HG03045 (cell line): ENCODE measurements around the gene RABL3.
"Not testable (repeated sequence)": the region's sequence is repeated elsewhere in the genome, so short reads cannot be mapped to it uniquely, and the experiment has no call there.

ENCODE experiments used
- ATAC-seq: cut with Tn5 transposase; IDR thresholded peaks from one replicate; pipeline ENCODE4 v1.9.1; 2021; ENCODE audit warnings: mild to moderate bottlenecking, moderate library complexity; ENCODE audit not compliant: unreplicated experiment

RABL3 gene

GRCh38 chr3:120683671-120684301, 58.5 kb downstream of the RABL3 start:
- ATAC-seq, result no peak

GRCh38 chr3:120683213-120683612, 59.1 kb downstream of the RABL3 start:
- ATAC-seq, result no peak

- ATAC-seq, result no peak
Observed at GRCh38 chr3:120682095-120682681, 60.1 kb downstream of the RABL3 start, which contains the start of gene HGD. Gene HGD (minus strand): TSS chr3:120682239. CDS start chr3:120682111, 128 bp downstream.

- no peak for ATAC-seq
Observed at GRCh38 chr3:120681506-120682038, 60.7 kb downstream of the RABL3 start.

DNA sequence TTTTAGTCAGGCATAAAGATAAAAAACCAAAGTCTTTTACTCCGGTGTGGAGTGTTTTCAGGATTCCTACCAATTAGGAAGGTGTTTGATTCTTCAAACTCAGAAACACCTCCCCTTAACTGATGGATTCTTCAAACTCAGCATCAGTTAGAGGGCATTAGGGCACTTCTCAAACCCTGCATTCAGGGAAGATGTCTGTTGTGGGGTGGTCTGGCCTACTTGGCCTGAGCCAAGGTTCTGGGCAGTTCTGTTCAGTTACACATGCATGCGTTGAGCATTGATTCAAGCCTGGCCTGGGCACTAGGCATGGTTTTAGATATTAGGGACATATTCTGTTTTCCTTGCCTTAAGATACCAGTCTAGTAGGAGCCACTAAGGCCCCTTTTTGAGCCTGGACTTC, 61.3 kb downstream of the RABL3 start:
- no peak for ATAC-seq

DNA sequence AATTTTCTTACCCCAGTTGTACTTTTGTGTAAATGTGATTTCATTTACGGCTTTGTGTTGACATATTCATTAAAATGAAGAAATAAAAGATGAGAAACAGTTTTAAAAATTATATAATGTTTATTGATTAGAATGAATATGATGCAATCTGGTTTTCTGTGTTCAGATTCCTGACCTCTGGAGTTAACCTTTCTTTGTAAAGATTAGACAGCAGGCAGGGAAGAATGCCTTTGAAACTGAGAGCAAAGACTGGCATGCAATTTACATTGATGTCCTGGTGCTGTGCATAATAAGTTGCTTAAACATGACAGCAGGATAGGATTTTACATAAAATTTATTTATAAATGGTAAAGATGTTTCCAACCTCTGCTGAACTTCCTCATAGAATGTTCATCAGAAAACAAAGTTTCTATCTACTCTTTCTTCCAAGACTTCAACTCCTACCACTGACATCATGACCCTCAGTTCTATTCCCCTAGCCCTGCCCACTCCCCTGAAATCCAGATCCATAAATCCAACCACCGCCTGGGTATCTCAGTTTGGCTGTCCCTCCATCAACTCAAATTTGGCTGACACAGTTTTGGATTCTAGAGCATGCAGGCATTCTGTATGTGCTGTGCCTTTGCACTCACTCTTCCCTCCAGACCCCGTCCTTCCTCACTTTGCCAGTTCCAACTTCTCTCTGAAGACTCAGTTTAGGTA, 62.0 kb downstream of the RABL3 start:
- ATAC-seq, result no peak

DNA sequence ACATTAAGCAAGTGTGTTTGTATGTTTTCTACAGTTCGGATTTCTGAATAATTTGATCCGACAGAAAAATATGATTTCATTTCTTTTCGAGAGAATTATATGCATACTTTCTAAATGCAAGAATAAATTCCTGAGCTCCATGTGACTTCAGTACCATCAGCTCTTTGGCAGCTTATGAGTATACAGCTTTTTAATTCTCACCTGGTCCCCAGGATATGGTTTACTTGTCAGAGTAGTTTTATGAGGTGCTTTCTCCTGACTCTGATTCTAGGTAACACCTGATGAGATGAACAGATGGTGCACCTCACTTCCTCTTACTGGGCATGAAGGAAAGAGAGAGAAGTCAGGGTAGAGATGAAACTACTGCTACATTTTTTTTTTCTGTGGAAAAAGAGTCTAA, 63.3 kb downstream of the RABL3 start:
- ATAC-seq, result peak; percentile 43

DNA sequence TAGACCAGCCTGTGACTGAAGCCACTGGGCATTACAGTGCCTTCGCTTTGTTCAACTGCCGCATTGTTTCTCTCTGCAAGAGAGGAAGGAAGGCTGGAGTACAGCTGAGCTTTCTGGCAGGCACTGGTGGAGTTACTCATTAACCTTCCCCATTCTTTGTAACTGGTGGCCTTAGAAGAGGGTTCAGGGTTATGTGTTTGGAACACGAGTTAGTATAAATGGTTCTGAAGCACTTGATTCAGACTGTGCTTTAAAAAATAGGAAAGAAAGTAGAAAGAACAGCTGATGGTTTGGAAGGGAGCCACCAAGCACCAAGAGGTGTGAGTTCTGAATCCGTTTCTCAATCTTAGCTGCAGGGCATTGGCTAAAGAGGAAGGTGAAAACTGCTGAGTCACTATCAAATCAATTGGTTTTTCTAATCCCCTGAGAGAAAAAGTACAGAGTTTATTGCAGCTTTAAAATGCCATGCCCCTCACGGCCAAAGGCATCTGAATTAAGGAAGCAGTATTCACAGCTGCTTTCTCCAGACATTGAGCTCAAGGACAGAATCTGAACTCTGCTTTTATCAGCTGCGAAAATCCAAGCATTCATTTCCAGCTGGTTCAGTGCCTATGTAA, 63.9 kb downstream of the RABL3 start:
- peak; percentile 75 for ATAC-seq

DNA sequence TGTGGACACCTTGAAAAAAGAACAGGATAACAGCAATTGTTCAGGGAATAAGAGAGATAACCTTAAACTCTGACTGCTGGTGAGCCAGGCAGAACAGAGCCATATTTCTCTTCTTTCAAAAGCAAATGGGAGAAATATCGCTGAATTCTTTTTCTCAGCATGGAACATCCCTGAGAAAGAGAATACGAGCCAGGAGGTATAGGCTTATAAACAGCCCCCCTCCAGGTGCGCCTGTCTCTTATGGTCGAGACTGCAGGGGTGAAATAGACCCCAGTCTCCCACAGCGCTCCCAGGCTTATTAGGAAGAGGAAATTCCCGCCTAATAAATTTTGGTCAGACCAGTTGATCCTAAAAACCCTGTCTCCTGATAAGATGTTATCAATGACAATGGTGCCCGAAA, 65.1 kb downstream of the RABL3 start:
- not testable (repeated sequence) for ATAC-seq

DNA sequence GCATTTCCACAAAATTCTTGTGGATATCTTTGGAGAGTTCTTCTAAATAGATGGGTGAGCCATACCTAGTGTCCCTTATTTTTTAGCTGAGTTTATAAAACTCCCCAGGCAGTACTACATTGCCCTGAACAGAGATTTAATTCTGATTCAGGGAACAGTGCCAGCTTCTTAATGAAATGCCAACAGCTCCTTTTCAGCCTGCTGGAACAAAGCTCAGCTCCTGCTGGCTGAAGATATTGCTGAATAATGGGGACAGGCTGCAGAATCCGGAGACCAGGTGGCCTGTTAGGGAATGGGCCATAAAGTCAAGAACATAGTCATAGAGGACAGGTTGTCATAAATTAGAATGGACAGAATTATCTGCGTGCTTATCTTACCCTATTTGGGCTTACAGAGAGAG, 69.2 kb downstream of the RABL3 start:
- ATAC-seq, result no peak

DNA sequence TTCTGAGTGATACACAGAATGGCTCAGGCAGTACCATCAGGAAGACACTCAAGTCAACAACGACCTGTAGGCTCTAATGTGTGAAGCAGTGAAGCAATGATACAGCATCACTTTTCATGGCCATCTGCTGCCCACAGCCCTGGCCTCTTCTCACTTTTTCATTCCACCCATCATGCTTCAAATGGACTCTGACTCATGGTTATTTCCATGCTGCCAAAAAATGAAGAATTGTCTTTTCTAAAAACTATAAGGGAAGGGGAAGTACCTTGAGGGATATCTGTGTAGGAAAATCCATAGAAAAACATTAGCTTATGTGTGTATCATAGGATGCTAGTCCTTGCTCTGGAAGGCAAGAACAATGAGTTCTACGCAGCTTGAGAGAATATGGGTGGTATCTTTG, 71.7 kb downstream of the RABL3 start:
- ATAC-seq, result no peak

DNA sequence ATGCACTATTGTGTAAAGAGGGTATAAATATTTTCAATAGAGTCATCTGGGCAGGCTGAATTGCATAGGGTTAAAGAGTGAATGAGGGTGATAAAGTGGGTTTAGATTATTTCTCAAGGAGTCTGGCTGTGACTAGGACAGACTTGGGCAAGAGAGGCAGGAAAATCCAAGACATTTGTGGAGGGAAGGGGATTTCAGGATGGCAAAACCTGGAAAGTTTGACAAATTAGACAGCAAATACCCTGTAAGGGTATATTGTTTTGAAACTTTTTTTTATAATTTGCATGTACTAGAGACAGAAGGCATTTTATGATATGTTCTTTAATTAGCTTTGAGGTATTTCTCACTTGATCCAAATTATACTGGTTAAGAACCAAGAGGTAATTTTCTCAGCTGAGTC, 77.4 kb downstream of the RABL3 start:
- ATAC-seq, result no peak

DNA sequence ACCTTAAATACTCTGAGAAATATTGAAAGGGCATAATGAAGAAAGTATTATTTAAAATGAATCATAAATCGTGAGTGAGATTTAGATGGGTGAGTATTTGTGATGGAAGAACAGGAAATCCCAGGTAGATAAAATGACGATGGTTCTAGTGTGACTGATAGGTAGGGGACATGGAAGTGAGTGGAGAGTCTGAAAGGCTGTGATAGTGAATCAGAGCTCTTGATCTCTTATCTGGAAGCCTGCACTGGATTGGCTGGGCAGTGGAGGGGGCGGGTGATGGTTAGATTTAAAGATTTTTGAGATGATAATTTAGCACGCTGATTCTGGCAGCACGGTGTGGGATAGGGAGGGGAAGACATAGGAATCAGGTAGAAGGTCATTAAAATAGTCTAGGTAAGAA, 80.4 kb downstream of the RABL3 start:
- no peak for ATAC-seq

DNA sequence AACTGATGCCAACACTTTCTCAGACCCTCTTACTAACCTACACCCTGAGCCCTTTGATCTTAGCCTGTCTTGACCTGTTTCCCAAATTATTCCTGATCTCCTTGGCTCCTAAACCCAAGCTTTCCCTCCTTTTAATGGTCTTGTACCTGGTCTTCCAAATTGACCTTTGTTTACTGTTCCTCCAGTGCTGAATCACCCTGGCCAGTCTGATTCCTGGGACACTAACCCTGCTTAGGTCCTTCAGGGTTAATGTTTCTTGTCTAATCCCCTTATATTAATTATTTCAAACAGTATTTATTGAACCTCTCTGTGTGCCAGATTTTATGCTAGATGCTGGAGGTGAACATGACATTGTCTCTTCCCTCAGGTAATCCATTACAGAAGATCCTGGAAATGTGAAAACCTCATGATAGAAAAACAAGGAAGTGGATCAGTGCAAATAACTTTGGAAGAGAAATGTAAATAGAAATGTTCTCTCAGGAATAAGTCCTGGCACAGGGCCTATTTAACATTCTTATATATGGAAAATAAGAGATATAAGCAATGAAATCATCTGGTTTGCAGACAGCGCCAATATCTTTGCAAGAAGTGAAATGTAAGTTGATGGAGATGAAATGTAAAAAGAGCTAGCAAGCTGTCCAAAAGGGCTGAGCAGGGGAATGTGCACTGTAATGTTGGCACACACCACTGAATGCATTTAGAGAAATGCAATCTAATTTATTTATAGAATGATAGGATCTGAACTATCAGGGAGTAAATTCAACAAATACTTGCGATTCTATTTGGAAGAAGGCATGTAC, 81.0 kb downstream of the RABL3 start:
- no peak for ATAC-seq

DNA sequence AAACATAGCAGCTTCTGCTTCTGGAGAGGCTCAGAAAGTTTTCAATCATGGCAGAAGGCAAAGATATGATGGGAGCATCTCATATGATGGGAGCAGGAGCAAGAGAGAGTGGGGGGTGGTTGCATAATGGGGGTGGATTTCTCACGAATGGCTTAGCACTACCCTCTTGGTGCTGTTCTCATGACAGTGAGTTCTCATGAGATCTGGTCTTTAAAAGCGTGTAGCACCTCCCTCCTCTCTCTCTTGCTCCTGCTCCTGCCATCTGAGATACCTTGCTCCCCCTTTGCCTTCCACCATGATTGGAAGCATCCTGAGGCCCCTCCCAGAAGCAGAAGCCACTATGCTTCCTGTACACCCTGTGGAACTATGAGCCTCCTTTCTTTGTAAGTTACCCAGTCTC, 82.5 kb downstream of the RABL3 start:
- no peak for ATAC-seq

GRCh38 chr3:120659285-120659684, 83.0 kb downstream of the RABL3 start:
- no peak for ATAC-seq

- no peak for ATAC-seq
Observed at GRCh38 chr3:120652896-120653545, 89.3 kb downstream of the RABL3 start.

GRCh38 chr3:120652281-120652680, 90.0 kb downstream of the RABL3 start:
- no peak for ATAC-seq

DNA sequence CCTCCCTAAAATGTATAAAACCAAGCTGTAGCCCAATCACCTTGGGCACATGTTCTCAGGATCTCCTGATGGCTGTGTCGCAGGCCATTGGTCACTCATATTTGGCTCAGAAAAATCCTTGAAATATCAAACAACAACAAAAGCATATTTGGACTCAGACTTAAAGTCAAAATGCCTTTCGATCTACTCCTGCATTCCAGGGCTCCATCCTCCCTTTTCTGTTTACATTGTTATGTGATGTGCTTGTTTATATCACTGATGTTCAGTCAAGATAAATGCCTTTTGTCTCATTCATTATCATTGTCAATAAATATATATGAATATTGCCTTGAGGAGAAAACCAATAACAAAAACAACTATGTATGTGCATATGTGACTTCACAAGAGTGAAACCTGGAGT, 92.0 kb downstream of the RABL3 start:
- no peak for ATAC-seq

DNA sequence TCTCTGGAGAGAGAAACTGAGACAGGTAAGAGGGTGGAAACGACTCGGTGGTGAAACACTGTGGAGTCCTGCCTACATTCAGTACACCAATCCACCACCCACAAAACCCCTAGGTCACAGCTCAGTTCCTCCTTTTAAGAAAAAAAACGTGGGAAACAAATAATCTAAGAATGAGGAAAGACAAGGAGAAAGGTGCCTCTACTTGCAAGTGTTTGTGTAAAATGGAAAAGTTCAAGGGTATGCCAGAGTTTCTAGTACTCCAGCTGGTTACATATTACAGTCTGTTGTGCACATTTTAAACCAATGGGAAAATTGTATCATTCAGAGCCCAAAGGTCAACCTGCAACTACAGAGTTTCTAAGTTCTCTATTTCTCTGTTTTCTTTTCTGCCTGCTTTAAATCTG, 92.5 kb downstream of the RABL3 start:
- no peak for ATAC-seq
